GM12878 (cell line): ENCODE data around the gene LRCH4. TPM values are rescaled to one million over a fixed set of nuclear protein-coding genes. Genes with fewer than 3 reads are reported as not detected.

Experiments used
- ATAC-seq: fragments of 200-7000 bp; cut with Tn5 transposase; 3 replicates; pipeline ENCODE4 v1.9.1; 2020; ENCODE audit warnings: mild to moderate bottlenecking, moderate library complexity
- BruUV-seq: library from RNA; stranded (reverse); fragments of 400-500 nt; replicated peaks from 2 replicates; lab custom pipeline; 2021; lab: Mats Ljungman, UMichigan
- CTCF ChIA-PET: fragments of 300-600 bp; sonication (Branson Sonifier 250); formaldehyde crosslinking; extraction: SDS; loops from one replicate; lab custom pipeline; 2021; ENCODE audit warnings: inconsistent platforms; lab: Yijun Ruan, JAX
- POLR2A ChIA-PET: fragments of 350-600 bp; formaldehyde crosslinking; extraction: SDS; loops from one replicate; lab custom pipeline; 2021; ENCODE audit warnings: inconsistent platforms; lab: Charles Lee
- RAD21 ChIA-PET: fragments of 300-600 bp; sonication (Branson Sonifier 250); formaldehyde crosslinking; loops from one replicate; lab custom pipeline; 2023; ENCODE audit warnings: antibody characterized with exemption; ENCODE audit not compliant: unreplicated experiment; lab: Charles Lee
- SMC1A ChIA-PET: fragments of 300-600 bp; sonication (Branson Sonifier 250); formaldehyde crosslinking; loops from one replicate; lab custom pipeline; 2023; ENCODE audit not compliant: unreplicated experiment, uncharacterized antibody; lab: Charles Lee
- DNase-seq: peaks from one replicate; pipeline ENCODE4 v3.0.0-alpha.2; 2011; ENCODE audit warnings: low read depth, low spot score
- FAIRE-seq: peaks from 3 replicates; lab custom pipeline; 2011; peaks lifted over from hg19 to GRCh38; lab: Jason Lieb, UNC
- H2AFZ ChIP-seq: 2 replicates; pipeline ENCODE4 v1.6.0; 2011; ENCODE audit warnings: low read depth, low read length, control low read depth; ENCODE audit not compliant: control insufficient read depth
- H3K27ac ChIP-seq: 2 replicates; pipeline ENCODE4 v1.5.1; 2011; ENCODE audit warnings: control low read depth; ENCODE audit not compliant: control insufficient read depth, insufficient read depth
- H3K27me3 ChIP-seq, 2 experiments: replicated peaks in 1 of 2; 2 replicates each; pipeline versions ENCODE4 v1.6.0 to v1.6.1; 2011; ENCODE audit warnings: low read length in 1 of 2; ENCODE audit not compliant: control insufficient read depth in 2 of 2, insufficient read depth in 2 of 2
- H3K36me3 ChIP-seq, 2 experiments: 2 replicates each; pipeline ENCODE4 v1.5.1; 2011; ENCODE audit warnings: low read length in 1 of 2; ENCODE audit not compliant: control insufficient read depth in 2 of 2, insufficient read depth in 2 of 2
- H3K4me1 ChIP-seq: 2 replicates; pipeline ENCODE4 v1.6.1; 2011; ENCODE audit warnings: mild to moderate bottlenecking, low read length, moderate library complexity, mixed read lengths; ENCODE audit not compliant: control insufficient read depth, insufficient read depth
- H3K4me2 ChIP-seq: 2 replicates; pipeline ENCODE4 v1.6.0; 2011; ENCODE audit warnings: control low read depth; ENCODE audit not compliant: control insufficient read depth, insufficient read depth
- H3K4me3 ChIP-seq: fragments of 200-600 bp; sonication (generic); 2 replicates; pipeline ENCODE4 v1.5.1; 2016
- H3K79me2 ChIP-seq: 2 replicates; pipeline ENCODE4 v1.6.0; 2011; ENCODE audit warnings: low read length; ENCODE audit not compliant: control insufficient read depth, insufficient read depth
- H3K9ac ChIP-seq: 2 replicates; pipeline ENCODE4 v1.8.0; 2011; ENCODE audit warnings: low read length, control low read depth, mixed read lengths; ENCODE audit not compliant: control insufficient read depth, insufficient read depth
- H3K9me3 ChIP-seq: replicated peaks from 3 replicates; pipeline ENCODE4 v1.5.1; 2011; ENCODE audit warnings: mild to moderate bottlenecking, low read length; ENCODE audit not compliant: control insufficient read depth, insufficient read depth
- H4K20me1 ChIP-seq: 2 replicates; pipeline ENCODE4 v1.6.0; 2011; ENCODE audit not compliant: control insufficient read depth, insufficient read depth
- CTCF ChIP-seq, 3 experiments: IDR thresholded peaks in 2 of 3; conservative IDR thresholded peaks in 1 of 3; 2 replicates each; pipeline ENCODE4 v1.5.1; 2011; ENCODE audit warnings: low read depth in 3 of 3, low read length in 3 of 3, mild to moderate bottlenecking in 3 of 3, control low read depth in 2 of 3, moderate library complexity in 2 of 3, inconsistent platforms in 1 of 3, mixed read lengths in 1 of 3; ENCODE audit not compliant: control insufficient read depth in 2 of 3, insufficient read depth in 1 of 3; ENCODE audit errors: extremely low read depth in 1 of 3
- ESRRA ChIP-seq: IDR thresholded peaks from 2 replicates; pipeline ENCODE4 v1.6.1; 2012; ENCODE audit warnings: mild to moderate bottlenecking, low read length, improper control_type of control experiment
- HDAC6 ChIP-seq: fragments of 200-600 bp; sonication (generic); IDR thresholded peaks from one replicate; pipeline ENCODE4 v1.8.0; 2017; ENCODE audit warnings: antibody characterized with exemption; ENCODE audit not compliant: unreplicated experiment
- IKZF2 ChIP-seq, 2 experiments: fragments of 450-650 bp; IDR thresholded peaks; 2 replicates each; pipeline ENCODE4 v1.6.1; 2017; ENCODE audit warnings: mild to moderate bottlenecking in 2 of 2, moderate library complexity in 2 of 2
- NR2C1 ChIP-seq: fragments of 450-650 bp; IDR thresholded peaks from 2 replicates; pipeline ENCODE4 v1.6.1; 2017; ENCODE audit warnings: antibody characterized with exemption, mild to moderate bottlenecking, moderate library complexity
- RAD21 ChIP-seq: IDR thresholded peaks from 2 replicates; pipeline ENCODE4 v1.6.1; 2011; ENCODE audit warnings: mild to moderate bottlenecking, low read depth, low read length, moderate library complexity; ENCODE audit not compliant: insufficient read depth
- RBBP5 ChIP-seq: fragments of 200-600 bp; sonication (generic); conservative IDR thresholded peaks from 2 replicates; pipeline ENCODE4 v1.6.1; 2016
- RUNX3 ChIP-seq: IDR thresholded peaks from 2 replicates; pipeline ENCODE4 v1.6.1; 2012; ENCODE audit warnings: low read length, inconsistent platforms
- SREBF2 ChIP-seq: IDR thresholded peaks from 2 replicates; pipeline ENCODE4 v1.6.1; 2012; ENCODE audit warnings: mild to moderate bottlenecking, low read length
- TARDBP ChIP-seq: IDR thresholded peaks from 2 replicates; pipeline ENCODE4 v1.6.1; 2016; ENCODE audit warnings: borderline replicate concordance
- ZNF24 ChIP-seq: fragments of 450-650 bp; IDR thresholded peaks from 2 replicates; pipeline ENCODE4 v1.6.1; 2017; ENCODE audit warnings: antibody characterized with exemption, mild to moderate bottlenecking
- ZNF384 ChIP-seq: IDR thresholded peaks from 2 replicates; pipeline ENCODE4 v1.6.1; 2012; ENCODE audit warnings: low read depth, mild to moderate bottlenecking, low read length, improper control_type of control experiment, borderline replicate concordance
- WGBS: methylation state at CpG from one replicate; pipeline ENCODE4 v1.1.6; 2016; ENCODE audit warnings: low lambda C conversion rate; ENCODE audit not compliant: insufficient replicate concordance, insufficient coverage; ENCODE audit errors: missing lambda C conversion rate; 5-methylcytosine and 5-hydroxymethylcytosine counted together
- in situ Hi-C: fragments of 300-500 bp; cut with MboI; formaldehyde crosslinking; loops from 9 replicates; pipeline ENCODE4 v1.14.3; 2018; ENCODE audit warnings: mixed read lengths
- intact Hi-C: fragments of 100-400 bp; cut with micrococcal nuclease; formaldehyde crosslinking; loops from one replicate; pipeline ENCODE4 v1.14.2; 2022; ENCODE audit not compliant: unreplicated experiment
- polyA plus RNA-seq, 11 experiments: library from polyadenylated mRNA; depleted of rRNA in 4 of 11; unstranded in 6 of 11; stranded (reverse) in 5 of 11; fragments of >200 nt; fragmentation: Nextera tagmentation in 4 of 11; fragmentation: Illumina TruSeq in 1 of 11; extraction: Ambion mirVana in 4 of 11; extraction: Trizol in 1 of 11; gene quantifications; 1 replicate in 1 of 11; 2 replicates in 10 of 11; pipeline versions ENCODE4 v1.2.1 to v1.2.3, GENCODE V29; 2011 to 2016; ENCODE audit warnings: inconsistent platforms in 2 of 11, missing spikeins in 2 of 11, low read depth in 1 of 11
- total RNA-seq, 4 experiments: library from RNA; depleted of rRNA in 3 of 4; stranded (reverse); fragments of >200 nt in 3 of 4; fragmentation: Illumina TruSeq in 1 of 4; extraction: Trizol in 1 of 4; gene quantifications; 2 replicates each; pipeline versions ENCODE4 v1.2.1 to v1.2.3, GENCODE V29; 2013 to 2021
- TF ChIP-seq, protein P1 (sequence below): fragments of 450-650 bp; IDR thresholded peaks from 2 replicates; pipeline ENCODE4 v1.6.1; 2017; ENCODE audit warnings: mild to moderate bottlenecking, low read depth, inconsistent platforms; ENCODE audit not compliant: poor library complexity, severe bottlenecking

LRCH4 gene
- total and polyA plus RNA-seq, 10 of the 15 experiments (the other 5 are each of a cell fraction or from before 2014, with no cell fraction given), result 0.58 to 96.7 (median 28.4) TPM

DNA sequence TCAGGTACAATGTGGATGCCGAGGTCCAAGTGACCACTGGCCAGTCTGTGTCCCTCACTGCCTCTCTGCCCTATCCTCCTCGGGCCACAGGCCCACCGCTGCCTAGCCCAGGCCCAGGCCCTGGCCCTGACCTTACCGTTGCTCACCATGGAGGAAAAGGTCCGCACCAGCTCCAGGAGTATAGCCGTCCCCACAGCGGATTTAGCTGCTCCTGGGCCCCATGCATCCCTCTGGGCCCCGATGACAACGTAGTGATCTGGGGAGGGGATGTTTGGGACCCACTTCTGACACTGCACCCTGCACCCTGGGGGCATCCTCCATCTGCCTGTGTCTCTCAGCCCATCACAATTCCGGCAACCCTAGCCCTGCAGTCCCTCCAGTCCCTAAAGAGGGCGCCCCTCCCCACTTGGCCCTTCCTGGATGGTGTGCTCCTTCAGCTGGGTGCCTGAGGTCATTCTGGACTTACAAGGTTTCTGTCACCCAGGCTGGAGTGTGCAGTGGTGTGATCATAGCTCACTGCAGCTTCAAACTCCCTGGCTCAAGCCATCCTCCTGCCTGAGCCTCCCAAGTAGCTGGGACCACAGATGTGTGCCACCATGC is 43.3 kb upstream of the LRCH4 start:
- CTCF ChIA-PET, result interaction anchor here (0.7 to 2.6 kb wide), 7 partner anchors 10 to 77 kb away, joined by 3 to 11 read pairs (median 4); partner anchors contain the start of genes MOSPD3 and POP7
- 84% methylated on average over 11 of the region's 11 CpGs for WGBS

More for the DNA sequence above, 43.3 kb upstream of the LRCH4 start:
- in situ Hi-C loops (no loop called here), intact Hi-C loops (no loop called here)
- Histone ChIP-seq H4K20me1 (no peaks in the 10 kb centered on the region), H3K27me3 (no peaks in the 10 kb centered on the region; a peak in 2 of 4 replicates), H2AFZ (no peak overlapping the region), H3K36me3 (no peaks in the 10 kb centered on the region), H3K9me3 (no peaks in the 10 kb centered on the region), H3K27ac (no peak overlapping the region), H3K9ac (no peak overlapping the region), H3K4me2 (no peak overlapping the region), H3K4me1 (peaks cover 14% of the 10 kb centered on the region), H3K79me2 (no peaks in the 10 kb centered on the region), H3K4me3 (no peak overlapping the region)
- no TSS peak for BruUV-seq
- ATAC-seq (no peak), FAIRE-seq (no peak), DNase-seq (no peak)
- ChIA-PET POLR2A (no interaction called here), SMC1A (no interaction called here), RAD21 (no interaction called here)
- TF ChIP-seq HDAC6, result no peak
- peak in 2 of 3 experiments; percentile 41 to 43; a peak in 3 of 6 replicates for TF ChIP-seq CTCF (IDR thresholded peaks at IDR 0.05 in 2 of 3, conservative IDR thresholded peaks at IDR 0.05 in 1 of 3; ENCODE audit: control insufficient read depth in 2 of 3, extremely low read depth in 1 of 3, insufficient read depth in 1 of 3, low read depth in 3 of 3, low read length in 3 of 3)
- TF ChIP-seq RAD21, result peak; percentile 37
- TF ChIP-seq, protein P1, sequence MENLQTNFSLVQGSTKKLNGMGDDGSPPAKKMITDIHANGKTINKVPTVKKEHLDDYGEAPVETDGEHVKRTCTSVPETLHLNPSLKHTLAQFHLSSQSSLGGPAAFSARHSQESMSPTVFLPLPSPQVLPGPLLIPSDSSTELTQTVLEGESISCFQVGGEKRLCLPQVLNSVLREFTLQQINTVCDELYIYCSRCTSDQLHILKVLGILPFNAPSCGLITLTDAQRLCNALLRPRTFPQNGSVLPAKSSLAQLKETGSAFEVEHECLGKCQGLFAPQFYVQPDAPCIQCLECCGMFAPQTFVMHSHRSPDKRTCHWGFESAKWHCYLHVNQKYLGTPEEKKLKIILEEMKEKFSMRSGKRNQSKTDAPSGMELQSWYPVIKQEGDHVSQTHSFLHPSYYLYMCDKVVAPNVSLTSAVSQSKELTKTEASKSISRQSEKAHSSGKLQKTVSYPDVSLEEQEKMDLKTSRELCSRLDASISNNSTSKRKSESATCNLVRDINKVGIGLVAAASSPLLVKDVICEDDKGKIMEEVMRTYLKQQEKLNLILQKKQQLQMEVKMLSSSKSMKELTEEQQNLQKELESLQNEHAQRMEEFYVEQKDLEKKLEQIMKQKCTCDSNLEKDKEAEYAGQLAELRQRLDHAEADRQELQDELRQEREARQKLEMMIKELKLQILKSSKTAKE, result no peak
- TF ChIP-seq RUNX3, result 0 out of 2 replicates have a peak, but pooled peaks have one; percentile 27
- no peak for TF ChIP-seq RBBP5
- no peak for TF ChIP-seq NR2C1
- TF ChIP-seq SREBF2, result no peak
- no peak for TF ChIP-seq TARDBP
- no peak for TF ChIP-seq ESRRA
- no peak for TF ChIP-seq IKZF2 (IDR thresholded peaks at IDR 0.05)
- no peak for TF ChIP-seq ZNF24
- TF ChIP-seq ZNF384, result no peak
